ENCODE results near the gene ATP13A3. TPM values are rescaled to one million over a fixed set of nuclear protein-coding genes. Genes with fewer than 3 reads are reported as not detected.

The ATP13A3 gene
- total and polyA plus RNA-seq, 2 of the 4 experiments (the other 2 are of a cell fraction), result 48.1 to 154 TPM

DNA sequence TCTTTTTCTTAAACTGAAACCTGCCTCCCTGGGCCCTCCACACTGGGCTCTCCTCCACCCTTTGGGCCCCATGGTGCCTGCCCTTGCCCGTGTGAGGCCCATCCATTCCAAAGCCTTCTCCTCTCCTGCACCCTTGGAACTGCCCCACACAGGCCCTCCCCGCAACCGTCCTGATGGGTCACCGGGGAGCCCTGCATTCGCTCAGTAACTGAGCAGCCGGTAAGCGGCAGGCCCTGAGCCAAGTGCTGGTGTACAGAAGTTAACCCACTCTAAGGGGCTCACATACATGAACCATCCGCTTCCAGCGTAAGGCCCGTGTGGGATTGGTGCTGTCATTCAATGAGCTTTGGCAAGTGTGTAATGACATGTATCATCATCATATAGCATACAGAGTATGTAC is 111.9 kb downstream of the ATP13A3 start:
- 43% methylated on average over 1 of the region's 10 CpGs; no CpG with 5 or more reads in 1 of the 2 experiments for WGBS, 2 experiments (ENCODE audit: extremely low coverage in 2 of 2, insufficient read length in 1 of 2)
- Histone ChIP-seq H3K9ac (ENCODE audit: low read depth, low read length) (no peak overlapping the region), H4K5ac (ENCODE audit: low read depth, low read length) (no peak overlapping the region), H3K9me1 (ENCODE audit: insufficient read depth, low read length) (0 out of 2 replicates have a peak, but pooled peaks cover 3% of the 10 kb centered on the region), H2AK5ac (ENCODE audit: low read depth, low read length) (no peak overlapping the region), H3K36me3 (ENCODE audit: control insufficient read depth, insufficient read depth, low read length) (no peaks in the 10 kb centered on the region), H2BK120ac (ENCODE audit: low read depth, low read length) (no peak overlapping the region), H2BK15ac (ENCODE audit: low read depth, low read length) (no peak overlapping the region), H4K20me1 (ENCODE audit: insufficient read depth, low read length) (no peaks in the 10 kb centered on the region), H3K79me1 (ENCODE audit: low read depth in 1 of 2, low read length in 2 of 2) (no peaks in the 10 kb centered on the region), H2AK9ac (replicated peaks; ENCODE audit: low read depth, low read length, poor library complexity) (peak overlapping the region; percentile 76), H4K8ac (ENCODE audit: low read depth in 2 of 2, low read length in 2 of 2) (no peak overlapping the region), H3K9me3 (ENCODE audit: control insufficient read depth, insufficient read depth, low read length) (no peaks in the 10 kb centered on the region), H2AFZ (replicated peaks; ENCODE audit: low read length, poor library complexity) (peak overlapping the region; percentile 43), H3K23ac (ENCODE audit: low read depth, low read length) (no peak overlapping the region), H4K91ac (ENCODE audit: insufficient read depth, low read depth, low read length) (no peak overlapping the region), H2BK20ac (ENCODE audit: low read depth, low read length) (no peak overlapping the region), H3K4ac (ENCODE audit: low read depth, low read length) (no peak overlapping the region), H3K14ac (replicated peaks; ENCODE audit: low read depth, low read length) (no peak overlapping the region), H3K18ac (ENCODE audit: low read depth, low read length) (no peak overlapping the region), H3K4me3 (ENCODE audit: insufficient read depth, low read depth, low read length) (no peak overlapping the region), H3K27ac (ENCODE audit: insufficient read depth, low read length) (no peak overlapping the region), H3K56ac (ENCODE audit: extremely low read depth, insufficient read depth, low read length) (no peak overlapping the region), H3K27me3 (ENCODE audit: control insufficient read depth, insufficient read depth, low read length) (peaks cover 13% of the 10 kb centered on the region), H3K4me1 (ENCODE audit: control insufficient read depth, insufficient read depth, low read length) (no peaks in the 10 kb centered on the region), H3K4me2 (ENCODE audit: low read depth, low read length) (no peak overlapping the region; the same call in 1 of the 2 replicates), H2BK5ac (ENCODE audit: low read depth, low read length, poor library complexity, severe bottlenecking) (no peak overlapping the region)
- DNase-seq (no peak), ATAC-seq (ENCODE audit: low read depth) (peak; percentile 33)
- intact Hi-C loops (cut with micrococcal nuclease) (no loop called here), in situ Hi-C loops (cut with MboI; ENCODE audit: low sequenced_read_pairs) (no loop called here), dilution Hi-C loops (cut with HindIII; ENCODE audit: low sequenced_read_pairs, unreplicated experiment) (no loop called here)
- ChIA-PET POLR2A (ENCODE audit: unreplicated experiment) (interaction anchor here (0.6 kb wide), 1 partner anchor 38 kb away, joined by 10 read pairs; no protein-coding TSS in a partner anchor), CTCF (no interaction called here)
- BruUV-seq (replicated peaks), result no TSS peak
- TF ChIP-seq SMC3 (IDR thresholded peaks at IDR 0.05; ENCODE audit: low read depth, low read length), result no peak
- TF ChIP-seq, protein P1, sequence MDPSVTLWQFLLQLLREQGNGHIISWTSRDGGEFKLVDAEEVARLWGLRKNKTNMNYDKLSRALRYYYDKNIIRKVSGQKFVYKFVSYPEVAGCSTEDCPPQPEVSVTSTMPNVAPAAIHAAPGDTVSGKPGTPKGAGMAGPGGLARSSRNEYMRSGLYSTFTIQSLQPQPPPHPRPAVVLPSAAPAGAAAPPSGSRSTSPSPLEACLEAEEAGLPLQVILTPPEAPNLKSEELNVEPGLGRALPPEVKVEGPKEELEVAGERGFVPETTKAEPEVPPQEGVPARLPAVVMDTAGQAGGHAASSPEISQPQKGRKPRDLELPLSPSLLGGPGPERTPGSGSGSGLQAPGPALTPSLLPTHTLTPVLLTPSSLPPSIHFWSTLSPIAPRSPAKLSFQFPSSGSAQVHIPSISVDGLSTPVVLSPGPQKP (IDR thresholded peaks at IDR 0.05; ENCODE audit: borderline replicate concordance, low read depth, low read length), result no peak
- TF ChIP-seq CHD1 (IDR thresholded peaks at IDR 0.05; ENCODE audit: low read depth, low read length), result no peak

All from IMR-90 (cell line).